ENCODE data around the gene VASP.

DNA sequence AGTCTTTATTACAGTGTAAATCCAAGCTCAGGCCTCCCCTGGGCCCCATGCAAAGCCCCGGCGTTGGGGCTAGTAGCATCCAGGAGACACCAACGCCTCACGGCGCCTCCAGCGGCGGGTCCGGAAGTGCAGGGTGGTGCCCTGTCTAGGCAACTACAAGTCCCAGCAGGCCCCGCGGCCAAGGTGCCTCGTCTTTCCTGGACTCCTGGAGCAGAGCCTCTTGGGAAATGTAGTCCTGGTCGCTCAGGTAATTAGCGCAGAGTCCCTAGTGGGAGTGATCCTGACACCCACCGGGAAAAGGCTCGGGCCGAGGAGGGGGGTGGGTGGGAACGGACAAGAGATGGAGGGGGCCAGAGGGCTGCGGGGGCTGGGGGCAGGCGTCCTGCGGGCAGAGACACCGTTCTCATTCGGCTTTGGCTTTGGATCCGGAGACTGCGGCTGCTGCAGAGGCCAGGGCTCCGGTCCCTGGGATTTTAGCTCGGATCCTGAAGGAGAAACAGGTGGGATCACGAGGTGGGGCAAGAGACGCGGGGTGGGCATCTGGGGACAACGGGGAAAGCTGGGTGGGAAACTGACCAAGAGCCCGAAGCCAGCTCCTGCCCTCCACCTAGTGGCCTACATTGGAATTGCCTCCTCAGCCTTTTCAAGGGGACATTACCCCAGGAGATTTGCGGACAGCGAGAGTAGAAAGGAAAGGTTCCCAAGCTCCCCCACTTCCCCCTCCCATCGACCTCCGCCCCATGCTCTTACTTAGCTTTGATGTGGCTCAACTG lies 21.8 kb upstream of the VASP start:
- TF ChIP-seq, protein P1, sequence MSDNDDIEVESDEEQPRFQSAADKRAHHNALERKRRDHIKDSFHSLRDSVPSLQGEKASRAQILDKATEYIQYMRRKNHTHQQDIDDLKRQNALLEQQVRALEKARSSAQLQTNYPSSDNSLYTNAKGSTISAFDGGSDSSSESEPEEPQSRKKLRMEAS (IDR thresholded peaks at IDR 0.05; ENCODE audit: insufficient read depth, insufficient read length) = no peak
- TF ChIP-seq POLR2AphosphoS5 (IDR thresholded peaks at IDR 0.05; ENCODE audit: insufficient read depth, low read depth, low read length) (no peak), EZH2 (IDR thresholded peaks at IDR 0.05; ENCODE audit: borderline replicate concordance, low read depth, low read length, severe bottlenecking) (no peak), POLR2A (IDR thresholded peaks at IDR 0.05; ENCODE audit: low read depth, low read length) (no peak), GATA2 (IDR thresholded peaks at IDR 0.05; ENCODE audit: insufficient read depth, insufficient read length, low read depth, low read length) (no peak), FOS (IDR thresholded peaks at IDR 0.05; ENCODE audit: borderline replicate concordance, insufficient read depth, low read length) (no peak), JUN (IDR thresholded peaks at IDR 0.05; ENCODE audit: borderline replicate concordance, insufficient read depth, insufficient read length, low read depth) (no peak)
- TF ChIP-seq, protein P2, sequence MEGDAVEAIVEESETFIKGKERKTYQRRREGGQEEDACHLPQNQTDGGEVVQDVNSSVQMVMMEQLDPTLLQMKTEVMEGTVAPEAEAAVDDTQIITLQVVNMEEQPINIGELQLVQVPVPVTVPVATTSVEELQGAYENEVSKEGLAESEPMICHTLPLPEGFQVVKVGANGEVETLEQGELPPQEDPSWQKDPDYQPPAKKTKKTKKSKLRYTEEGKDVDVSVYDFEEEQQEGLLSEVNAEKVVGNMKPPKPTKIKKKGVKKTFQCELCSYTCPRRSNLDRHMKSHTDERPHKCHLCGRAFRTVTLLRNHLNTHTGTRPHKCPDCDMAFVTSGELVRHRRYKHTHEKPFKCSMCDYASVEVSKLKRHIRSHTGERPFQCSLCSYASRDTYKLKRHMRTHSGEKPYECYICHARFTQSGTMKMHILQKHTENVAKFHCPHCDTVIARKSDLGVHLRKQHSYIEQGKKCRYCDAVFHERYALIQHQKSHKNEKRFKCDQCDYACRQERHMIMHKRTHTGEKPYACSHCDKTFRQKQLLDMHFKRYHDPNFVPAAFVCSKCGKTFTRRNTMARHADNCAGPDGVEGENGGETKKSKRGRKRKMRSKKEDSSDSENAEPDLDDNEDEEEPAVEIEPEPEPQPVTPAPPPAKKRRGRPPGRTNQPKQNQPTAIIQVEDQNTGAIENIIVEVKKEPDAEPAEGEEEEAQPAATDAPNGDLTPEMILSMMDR (IDR thresholded peaks at IDR 0.05; ENCODE audit: extremely low read depth in 1 of 2, insufficient read depth in 1 of 2, low read depth in 1 of 2, low read length in 2 of 2) = peak; percentile 79 to 96
